ENCODE data around the gene SMIM41.

The SMIM41 gene

DNA sequence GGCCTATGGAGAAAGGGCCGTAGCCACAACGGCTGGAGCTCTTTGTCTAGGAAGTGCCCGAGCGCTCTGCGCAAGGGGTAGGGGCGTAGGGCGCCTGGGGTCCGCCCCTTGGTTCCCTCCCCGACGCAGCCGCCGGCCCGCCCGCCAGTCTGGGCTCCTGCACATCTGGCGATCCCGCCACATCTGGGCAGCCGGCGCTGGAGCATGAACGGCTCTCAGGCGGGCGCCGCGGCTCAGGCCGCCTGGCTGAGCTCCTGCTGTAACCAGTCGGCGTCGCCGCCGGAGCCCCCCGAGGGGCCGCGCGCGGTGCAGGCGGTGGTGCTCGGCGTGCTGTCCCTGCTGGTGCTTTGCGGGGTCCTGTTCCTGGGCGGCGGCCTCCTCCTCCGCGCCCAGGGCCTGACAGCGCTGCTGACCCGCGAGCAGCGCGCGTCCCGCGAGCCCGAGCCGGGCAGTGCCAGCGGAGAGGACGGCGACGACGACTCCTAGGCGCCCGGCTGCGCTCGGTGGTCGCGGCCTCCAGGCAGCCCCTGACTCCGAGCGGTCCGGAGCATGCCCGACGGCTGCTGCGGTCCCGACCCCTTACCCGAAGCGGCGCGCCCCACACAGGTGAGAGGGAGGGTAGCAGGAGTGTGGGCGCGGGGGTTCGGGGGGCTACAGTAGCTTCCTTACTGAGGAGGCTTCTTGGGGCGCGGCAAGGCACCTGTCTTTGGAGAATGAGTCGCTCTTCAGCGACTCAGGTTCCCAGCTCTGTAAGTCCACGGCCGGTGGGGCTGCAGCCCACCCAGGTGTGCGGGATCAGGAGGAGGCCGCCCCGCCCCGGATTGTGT, at the start of gene SMIM41:
SMIM41 (plus strand) TSS at position 129 of the 827 bp plus-strand sequence; CDS start at position 205, 76 bp downstream.
- no peak within 1 kb of the TSS for H3K27ac ChIP-seq
- no peak for DNase-seq (ENCODE audit: low read depth, low spot score)

DNA sequence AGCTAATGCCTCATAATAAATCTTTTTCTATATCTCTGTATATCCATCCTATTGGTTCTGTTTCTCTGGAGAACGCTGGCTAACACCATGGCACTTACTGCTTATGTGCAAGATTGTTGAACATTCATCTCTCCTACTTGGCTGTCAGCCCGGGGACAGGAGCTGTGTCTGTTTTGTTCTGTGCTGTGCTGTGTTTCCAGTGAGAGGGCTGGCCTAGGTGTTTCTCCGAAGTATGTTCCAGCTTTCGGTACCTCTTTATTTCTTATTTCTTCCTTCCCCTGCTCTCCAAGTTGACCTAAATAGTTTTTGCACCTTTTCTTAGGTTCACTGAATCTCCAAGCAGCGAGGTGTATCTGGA, 47.1 kb upstream of the SMIM41 start:
- DNase-seq (ENCODE audit: low read depth, low spot score): no peak
- H3K27ac ChIP-seq: no peak overlapping the region

- peak overlapping the region; percentile 44 for H3K27ac ChIP-seq
- peak; percentile 77 for DNase-seq (ENCODE audit: low read depth, low spot score)
Observed at GRCh38 chr12:52032804-52033445, 46.6 kb upstream of the SMIM41 start.

DNA sequence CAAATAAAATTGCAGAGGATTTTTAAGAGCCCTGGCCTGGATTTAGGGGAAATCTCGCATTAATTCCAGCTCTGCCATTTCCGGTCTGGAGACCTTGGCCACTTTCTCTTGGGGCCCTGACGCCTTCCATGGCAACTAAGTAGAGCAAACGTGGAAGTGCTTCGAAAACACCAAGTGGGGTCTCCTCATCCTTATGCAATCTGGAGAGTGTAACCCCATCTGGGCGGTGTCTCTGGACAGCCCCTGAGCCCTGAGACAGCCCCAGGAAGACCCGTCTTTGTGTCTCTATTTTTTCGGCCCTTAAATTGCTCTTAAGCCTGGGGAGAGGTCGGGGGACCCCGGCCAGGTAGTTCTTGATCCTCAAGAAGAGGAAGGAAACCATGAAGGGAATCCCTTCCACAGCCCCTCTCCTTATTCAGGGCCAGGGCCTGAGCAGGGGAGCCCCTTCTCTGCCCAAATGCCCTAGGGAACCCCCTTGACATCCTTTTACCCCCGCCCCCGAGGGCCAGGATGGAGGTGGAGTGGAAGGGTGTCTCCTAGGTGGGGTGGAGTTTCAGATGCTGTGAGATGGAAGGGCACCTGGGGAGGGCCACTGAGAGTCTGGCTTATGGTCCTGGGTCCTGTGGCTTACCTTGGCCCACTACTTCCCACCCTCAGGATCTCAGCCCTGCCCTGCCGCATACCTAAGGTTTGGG, 45.9 kb upstream of the SMIM41 start:
- no peak for DNase-seq (ENCODE audit: low read depth, low spot score)
- H3K27ac ChIP-seq: peak overlapping the region; percentile 44

GRCh38 chr12:52035190-52035589, 44.3 kb upstream of the SMIM41 start:
- no peak for DNase-seq (ENCODE audit: low read depth, low spot score)
- H3K27ac ChIP-seq: no peak overlapping the region

- DNase-seq (ENCODE audit: low read depth, low spot score): no peak
- H3K27ac ChIP-seq: no peak overlapping the region
Observed at GRCh38 chr12:52035926-52036325, 43.6 kb upstream of the SMIM41 start.

DNA sequence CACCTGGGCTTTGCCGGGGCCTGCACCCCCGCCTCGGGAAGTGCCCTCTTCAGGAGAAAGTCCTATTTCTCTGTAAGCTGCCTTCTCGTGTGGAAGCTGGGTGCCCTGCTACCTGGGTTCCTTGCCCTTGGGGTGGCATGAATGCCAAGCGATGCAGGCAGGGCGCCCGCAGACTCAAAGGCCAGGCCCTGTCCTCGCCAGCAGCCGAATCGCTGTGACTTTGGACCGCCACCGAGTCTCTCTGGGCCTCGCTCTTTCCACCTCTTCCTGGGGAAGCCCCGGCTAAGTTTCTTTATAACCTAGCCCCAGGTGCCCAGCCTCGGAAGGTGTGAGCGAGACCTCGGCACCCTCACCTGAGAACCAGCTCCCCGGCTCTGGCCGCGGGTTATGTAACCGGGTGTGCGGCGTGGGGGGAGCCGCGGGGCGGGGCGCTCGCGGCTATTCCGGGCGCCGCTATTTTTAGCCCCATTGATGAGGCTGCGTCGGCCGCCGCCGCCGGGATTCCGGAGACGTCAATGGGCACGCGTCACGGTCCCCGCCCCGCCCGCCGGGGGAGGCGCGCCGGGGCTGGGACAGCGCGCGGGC, 42.8 kb upstream of the SMIM41 start:
- DNase-seq (ENCODE audit: low read depth, low spot score): no peak
- H3K27ac ChIP-seq: peak overlapping the region; percentile 18

DNA sequence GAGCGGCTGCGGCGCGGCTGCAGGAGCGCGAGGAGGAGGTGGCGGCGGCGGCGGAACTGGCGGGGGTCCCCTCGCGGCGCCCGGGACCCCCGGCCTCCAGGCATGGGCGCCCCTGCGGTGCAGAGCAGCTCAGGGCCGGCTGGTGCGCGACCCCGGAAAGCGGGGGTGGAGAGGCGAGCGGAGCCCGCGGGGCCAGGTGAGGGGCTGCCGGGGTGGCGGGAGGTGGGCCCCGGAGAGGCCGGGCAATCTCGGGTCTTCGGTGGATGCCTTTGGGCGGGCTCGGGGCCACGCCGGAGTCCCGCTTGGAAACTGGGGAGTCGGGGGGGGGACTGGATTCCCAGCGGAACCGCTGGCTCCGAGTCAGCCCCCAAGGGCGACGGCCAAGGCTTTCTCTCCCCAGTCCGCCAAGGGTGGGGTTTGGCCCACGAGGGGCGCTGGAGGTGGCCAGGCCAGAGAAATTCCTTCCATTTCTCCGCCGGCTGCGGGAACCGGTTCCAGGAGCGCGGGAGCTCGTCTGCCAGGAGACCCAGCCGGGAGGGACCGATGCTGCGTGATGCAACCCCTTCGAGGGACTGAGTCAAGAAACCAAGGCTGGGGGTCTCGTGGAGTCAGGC, 42.1 kb upstream of the SMIM41 start:
- no peak for DNase-seq (ENCODE audit: low read depth, low spot score)

DNA sequence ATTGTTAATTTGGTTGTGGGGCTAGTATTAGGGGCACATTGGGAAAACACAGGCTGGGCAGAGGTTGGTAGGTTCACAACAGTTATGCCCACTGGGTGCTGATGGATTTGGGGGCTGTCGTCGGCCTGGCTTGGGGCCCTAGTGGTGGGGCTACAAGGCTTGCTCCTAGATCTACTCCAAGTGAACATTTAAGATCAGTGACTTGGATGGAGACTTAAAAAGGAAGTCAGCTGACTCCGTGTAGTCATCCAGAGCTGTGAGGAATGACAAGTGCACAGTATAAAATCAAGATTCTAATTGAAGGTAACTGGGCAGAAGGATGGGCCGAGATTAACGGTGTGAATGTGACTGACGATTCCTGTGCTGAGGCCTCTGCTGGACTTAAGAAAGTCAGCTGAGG, 41.1 kb upstream of the SMIM41 start:
- DNase-seq (ENCODE audit: low read depth, low spot score): no peak
- no peak overlapping the region for H3K27ac ChIP-seq

More for the DNA sequence above, 42.1 kb upstream of the SMIM41 start:
- peak overlapping the region; percentile 13 for H3K27ac ChIP-seq

GRCh38 chr12:52041035-52041434, 38.5 kb upstream of the SMIM41 start:
- DNase-seq (ENCODE audit: low read depth, low spot score): no peak
- no peak overlapping the region for H3K27ac ChIP-seq

GRCh38 chr12:52041695-52042123, 37.8 kb upstream of the SMIM41 start:
- DNase-seq (ENCODE audit: low read depth, low spot score): no peak
- no peak overlapping the region for H3K27ac ChIP-seq

DNA sequence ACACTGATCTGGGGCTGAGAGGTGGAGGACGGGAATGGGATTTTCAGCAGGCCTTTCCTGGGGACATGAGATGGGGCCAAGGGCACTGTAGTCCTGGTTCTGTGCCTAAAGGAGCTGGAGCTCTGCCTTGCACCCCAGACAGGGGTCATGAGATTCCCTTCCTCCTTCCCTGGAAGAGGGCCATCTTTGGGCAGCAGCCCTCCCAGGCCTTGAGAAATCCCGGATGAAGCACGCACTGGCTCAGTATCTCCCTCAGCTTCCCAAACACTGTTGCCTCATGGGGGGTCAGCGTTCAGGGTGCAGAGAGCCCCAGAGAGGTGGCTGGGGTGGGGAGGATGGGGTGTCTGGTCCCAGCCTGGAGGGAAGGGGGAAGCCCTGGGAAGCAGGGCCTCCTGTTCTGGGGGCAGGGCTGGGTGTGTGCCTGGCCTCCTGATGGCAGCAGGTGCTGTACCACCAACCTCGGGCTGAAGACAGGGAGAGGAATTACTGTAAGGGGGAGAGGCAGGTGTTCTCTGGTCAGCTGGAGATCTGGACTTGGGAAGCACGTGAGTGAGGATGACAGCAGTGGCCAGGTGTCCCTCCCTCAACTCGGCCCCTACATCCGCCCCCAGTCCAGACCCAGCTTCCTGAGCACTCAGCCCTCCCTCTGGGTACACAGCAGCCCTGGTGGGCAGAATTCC, 36.7 kb upstream of the SMIM41 start:
- no peak overlapping the region for H3K27ac ChIP-seq
- no peak for DNase-seq (ENCODE audit: low read depth, low spot score)

GRCh38 chr12:52043386-52044212, 35.9 kb upstream of the SMIM41 start:
- no peak for DNase-seq (ENCODE audit: low read depth, low spot score)

GRCh38 chr12:52044292-52044983, 35.1 kb upstream of the SMIM41 start:
- H3K27ac ChIP-seq: no peak overlapping the region
- no peak for DNase-seq (ENCODE audit: low read depth, low spot score)

More at GRCh38 chr12:52043386-52044212, 35.9 kb upstream of the SMIM41 start:
- H3K27ac ChIP-seq: no peak overlapping the region

DNA sequence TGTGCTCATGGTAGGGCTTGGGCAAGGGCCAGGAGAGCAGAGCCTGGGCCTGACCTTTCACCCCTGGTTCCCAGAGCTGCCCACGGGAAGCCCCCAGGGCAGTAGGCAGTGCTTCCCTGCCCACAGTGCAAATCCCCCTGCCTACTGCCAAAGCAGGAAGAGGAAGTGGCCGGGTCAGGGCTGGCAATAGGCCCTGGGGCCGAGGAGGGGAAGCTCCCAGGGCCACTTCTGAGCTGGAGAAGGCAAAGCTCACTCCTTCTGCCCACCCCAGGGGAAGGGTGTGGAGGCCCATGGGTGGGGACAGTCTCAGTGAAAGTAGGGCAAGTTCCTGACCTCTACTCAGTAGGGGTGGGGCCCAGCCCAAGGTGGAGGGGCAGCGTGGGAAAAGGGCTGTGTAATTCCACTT, 33.7 kb upstream of the SMIM41 start:
- H3K27ac ChIP-seq: no peak overlapping the region
- no peak for DNase-seq (ENCODE audit: low read depth, low spot score)

GRCh38 chr12:52046859-52047258, 32.6 kb upstream of the SMIM41 start:
- no peak for DNase-seq (ENCODE audit: low read depth, low spot score)
- no peak overlapping the region for H3K27ac ChIP-seq

DNA sequence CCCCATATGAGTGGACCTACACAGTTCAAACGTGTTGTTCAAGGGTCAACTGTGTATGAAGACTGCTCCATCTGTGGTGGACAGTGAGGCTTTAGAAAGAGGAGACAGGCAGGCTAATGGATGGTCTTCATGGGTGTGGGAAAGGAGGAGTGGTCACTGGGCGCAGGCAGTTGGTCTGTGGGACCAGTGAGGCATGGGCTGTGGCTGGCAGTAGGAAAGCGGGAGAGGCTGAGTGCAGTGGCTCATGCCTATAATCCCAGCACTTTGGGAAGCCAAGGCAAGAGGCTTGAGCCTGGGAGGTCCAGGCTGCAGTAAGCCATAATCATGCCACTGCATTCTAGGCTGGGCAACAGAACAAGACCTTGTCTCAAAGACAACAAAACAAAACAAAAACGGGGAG, 30.2 kb upstream of the SMIM41 start:
- DNase-seq (ENCODE audit: low read depth, low spot score): no peak
- H3K27ac ChIP-seq: no peak overlapping the region

GRCh38 chr12:52049688-52050087, 29.8 kb upstream of the SMIM41 start:
- DNase-seq (ENCODE audit: low read depth, low spot score): no peak
- no peak overlapping the region for H3K27ac ChIP-seq
